ENCODE measurements around the gene SEMA4F. TPM values are rescaled to one million over a fixed set of nuclear protein-coding genes. Genes with fewer than 3 reads are reported as not detected.

SEMA4F gene
- total and polyA plus RNA-seq, 7 donors, result 0.59 to 5.7 (median 2.0) TPM

DNA sequence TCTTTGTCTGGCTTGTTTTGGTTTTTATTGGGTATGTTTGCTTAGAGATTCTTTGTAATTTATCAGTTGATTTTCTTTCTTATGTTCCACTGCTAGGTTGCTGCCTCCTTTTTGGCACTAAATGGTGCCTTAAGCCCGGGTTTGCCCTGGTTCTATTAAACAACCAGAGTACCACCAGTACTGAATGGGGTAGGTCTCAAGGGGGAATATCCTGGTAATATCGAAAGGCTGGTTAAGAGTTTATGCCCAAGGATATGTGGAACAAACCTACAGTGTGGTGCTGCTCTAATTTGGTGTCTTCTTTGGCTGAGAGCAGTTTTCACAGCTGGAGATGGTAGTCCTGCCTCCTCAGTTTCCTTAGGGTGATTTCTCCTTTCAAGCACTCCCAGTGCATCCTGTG, 76.5 kb downstream of the SEMA4F start:
- DNase-seq, result no peak
- no peak overlapping the region for H3K27ac ChIP-seq
- no peaks in the 10 kb centered on the region for H3K36me3 ChIP-seq (ENCODE audit: insufficient read depth in 1 of 2, low read depth in 1 of 2)
- TF ChIP-seq, protein P1, sequence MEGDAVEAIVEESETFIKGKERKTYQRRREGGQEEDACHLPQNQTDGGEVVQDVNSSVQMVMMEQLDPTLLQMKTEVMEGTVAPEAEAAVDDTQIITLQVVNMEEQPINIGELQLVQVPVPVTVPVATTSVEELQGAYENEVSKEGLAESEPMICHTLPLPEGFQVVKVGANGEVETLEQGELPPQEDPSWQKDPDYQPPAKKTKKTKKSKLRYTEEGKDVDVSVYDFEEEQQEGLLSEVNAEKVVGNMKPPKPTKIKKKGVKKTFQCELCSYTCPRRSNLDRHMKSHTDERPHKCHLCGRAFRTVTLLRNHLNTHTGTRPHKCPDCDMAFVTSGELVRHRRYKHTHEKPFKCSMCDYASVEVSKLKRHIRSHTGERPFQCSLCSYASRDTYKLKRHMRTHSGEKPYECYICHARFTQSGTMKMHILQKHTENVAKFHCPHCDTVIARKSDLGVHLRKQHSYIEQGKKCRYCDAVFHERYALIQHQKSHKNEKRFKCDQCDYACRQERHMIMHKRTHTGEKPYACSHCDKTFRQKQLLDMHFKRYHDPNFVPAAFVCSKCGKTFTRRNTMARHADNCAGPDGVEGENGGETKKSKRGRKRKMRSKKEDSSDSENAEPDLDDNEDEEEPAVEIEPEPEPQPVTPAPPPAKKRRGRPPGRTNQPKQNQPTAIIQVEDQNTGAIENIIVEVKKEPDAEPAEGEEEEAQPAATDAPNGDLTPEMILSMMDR (IDR thresholded peaks at IDR 0.05), result no peak
- H3K4me3 ChIP-seq, result no peak overlapping the region
- intact Hi-C loops (cut with DNase I), result no loop called here
- no peaks in the 10 kb centered on the region for H3K27me3 ChIP-seq (ENCODE audit: insufficient read depth in 3 of 3, low read length in 2 of 3)
- no peak for ATAC-seq
- H3K4me1 ChIP-seq, result no peaks in the 10 kb centered on the region
- no peaks in the 10 kb centered on the region for H3K9me3 ChIP-seq
- WGBS, 3 donors, result 90 to 92% (median 90%) methylated on average over 2 of the region's 2 CpGs

Other genes starting within 250 kb of the SEMA4F start
- under 1 TPM; 0.15 to 0.46 (median 0.39) TPM for gene C2orf81, start 232.6 kb upstream of the SEMA4F start, total RNA-seq
- gene C2orf81, start 232.6 kb upstream of the SEMA4F start, polyA plus RNA-seq, result under 1 TPM; 0.06 to 0.34 (median 0.23) TPM
- 1 to 10 TPM; 1.1 to 1.6 (median 1.4) TPM for gene WDR54, start 232.5 kb upstream of the SEMA4F start, total RNA-seq
- 1 to 10 TPM in 2 of 3 donors, under 1 TPM in 1; 0.52 to 2.4 (median 2.4) TPM for gene WDR54, start 232.5 kb upstream of the SEMA4F start, polyA plus RNA-seq
- 10 to 100 TPM in 2 of 4 donors, 1 to 10 TPM in 2; 6.0 to 18.8 (median 9.0) TPM for gene RTKN, start 212.3 kb upstream of the SEMA4F start, total RNA-seq
- 10 to 100 TPM in 1 of 3 donors, 1 to 10 TPM in 2; 3.1 to 12.1 (median 6.6) TPM for gene RTKN, start 212.3 kb upstream of the SEMA4F start, polyA plus RNA-seq
- gene INO80B, start 199.2 kb upstream of the SEMA4F start, total RNA-seq, result 10 to 100 TPM; 23.6 to 39.0 (median 28.6) TPM
- gene INO80B, start 199.2 kb upstream of the SEMA4F start, polyA plus RNA-seq, result 10 to 100 TPM; 29.1 to 61.1 (median 41.7) TPM
- gene WBP1, start 195.8 kb upstream of the SEMA4F start, total RNA-seq, result 10 to 100 TPM; 21.6 to 41.3 (median 23.4) TPM
- 10 to 100 TPM; 19.4 to 26.2 (median 24.7) TPM for gene WBP1, start 195.8 kb upstream of the SEMA4F start, polyA plus RNA-seq
- gene MOGS, start 188.9 kb upstream of the SEMA4F start, total RNA-seq, result 10 to 100 TPM; 17.1 to 26.4 (median 24.2) TPM
- 10 to 100 TPM; 19.8 to 38.8 (median 25.2) TPM for gene MOGS, start 188.9 kb upstream of the SEMA4F start, polyA plus RNA-seq
- gene MRPL53, start 181.6 kb upstream of the SEMA4F start, total RNA-seq, result 100 to 1,000 TPM; 118 to 157 (median 138) TPM
- 10 to 100 TPM; 63.7 to 90.0 (median 63.9) TPM for gene MRPL53, start 181.6 kb upstream of the SEMA4F start, polyA plus RNA-seq
- gene CCDC142, start 171.2 kb upstream of the SEMA4F start, total RNA-seq, result 1 to 10 TPM; 2.7 to 8.3 (median 4.5) TPM
- 1 to 10 TPM; 1.4 to 8.7 (median 2.5) TPM for gene CCDC142, start 171.2 kb upstream of the SEMA4F start, polyA plus RNA-seq
- gene TTC31, start 171.2 kb upstream of the SEMA4F start, total RNA-seq, result 10 to 100 TPM in 1 of 4 donors, 1 to 10 TPM in 3; 5.4 to 10.1 (median 8.4) TPM
- 10 to 100 TPM in 1 of 3 donors, 1 to 10 TPM in 2; 7.9 to 13.2 (median 9.4) TPM for gene TTC31, start 171.2 kb upstream of the SEMA4F start, polyA plus RNA-seq
- under 1 TPM in 2 of 4 donors, not detected in 2; 0.15 to 0.36 TPM for gene LBX2, start 154.6 kb upstream of the SEMA4F start, total RNA-seq
- under 1 TPM; 0.14 to 0.68 (median 0.26) TPM for gene LBX2, start 154.6 kb upstream of the SEMA4F start, polyA plus RNA-seq
- gene PCGF1, start 146.6 kb upstream of the SEMA4F start, total RNA-seq, result 10 to 100 TPM; 14.3 to 32.0 (median 21.5) TPM
- 10 to 100 TPM; 25.6 to 60.3 (median 44.9) TPM for gene PCGF1, start 146.6 kb upstream of the SEMA4F start, polyA plus RNA-seq
- not detected for gene TLX2, start 139.8 kb upstream of the SEMA4F start, total RNA-seq
- gene TLX2, start 139.8 kb upstream of the SEMA4F start, polyA plus RNA-seq, result not detected
- not detected for gene DQX1, start 128.0 kb upstream of the SEMA4F start, total RNA-seq
- gene DQX1, start 128.0 kb upstream of the SEMA4F start, polyA plus RNA-seq, result under 1 TPM; 0.19 to 0.27 (median 0.27) TPM
- 10 to 100 TPM; 56.0 to 94.7 (median 84.6) TPM for gene AUP1, start 124.5 kb upstream of the SEMA4F start, total RNA-seq
- gene AUP1, start 124.5 kb upstream of the SEMA4F start, polyA plus RNA-seq, result 100 to 1,000 TPM; 123 to 205 (median 169) TPM
- 10 to 100 TPM; 23.0 to 30.9 (median 27.2) TPM for gene HTRA2, start 124.3 kb upstream of the SEMA4F start, total RNA-seq
- gene HTRA2, start 124.3 kb upstream of the SEMA4F start, polyA plus RNA-seq, result 10 to 100 TPM; 24.2 to 54.4 (median 41.8) TPM
- gene LOXL3, start 100.3 kb upstream of the SEMA4F start, total RNA-seq, result 1 to 10 TPM in 3 of 4 donors, under 1 TPM in 1; 0.99 to 2.3 (median 1.6) TPM
- under 1 TPM; 0.62 to 0.64 (median 0.64) TPM for gene LOXL3, start 100.3 kb upstream of the SEMA4F start, polyA plus RNA-seq
- 1 to 10 TPM; 1.2 to 3.8 (median 2.0) TPM for gene DOK1, start 99.5 kb upstream of the SEMA4F start, total RNA-seq
- gene DOK1, start 99.5 kb upstream of the SEMA4F start, polyA plus RNA-seq, result 1 to 10 TPM; 1.0 to 2.0 (median 1.1) TPM
- gene M1AP, start 5.9 kb upstream of the SEMA4F start, total RNA-seq, result under 1 TPM in 1 of 4 donors, not detected in 3; 0.21 TPM
- gene M1AP, start 5.9 kb upstream of the SEMA4F start, polyA plus RNA-seq, result under 1 TPM in 1 of 3 donors, not detected in 2; 0.01 TPM
- 100 to 1,000 TPM in 1 of 4 donors, 10 to 100 TPM in 3; 47.9 to 150 (median 90.9) TPM for gene HK2, start 179.9 kb downstream of the SEMA4F start, total RNA-seq
- 100 to 1,000 TPM in 1 of 3 donors, 10 to 100 TPM in 2; 14.3 to 229 (median 61.0) TPM for gene HK2, start 179.9 kb downstream of the SEMA4F start, polyA plus RNA-seq